Heart left ventricle (tissue), 16 donors: Measurements from ENCODE around the gene GRIA1. TPM values are rescaled to one million over a fixed set of nuclear protein-coding genes. Genes with fewer than 3 reads are reported as not detected.

Experiments used
- ATAC-seq, 4 donors: fragments of 200-7000 bp; cut with Tn5 transposase; one replicate each; pipeline ENCODE4 v1.9.1; 2020 to 2022; ENCODE audit warnings: moderate library complexity in 4 of 4, mild to moderate bottlenecking in 3 of 4, moderate number of reproducible peaks in 1 of 4
- DNase-seq, 5 donors: peaks; one replicate each; pipeline ENCODE4 v3.0.0-alpha.2; 2020
- H3K27ac ChIP-seq, 12 donors: fragments of 200-600 bp; sonication (generic) in 4 of 12; one replicate each; pipeline versions ENCODE4 v1.5.0 to v1.8.0; 2016 to 2022; ENCODE audit warnings: mild to moderate bottlenecking in 2 of 12
- H3K27me3 ChIP-seq, 9 donors: fragments of 200-600 bp; sonication (generic) in 2 of 9; one replicate each; pipeline versions ENCODE4 v1.5.1 to v1.8.0; 2016 to 2022; ENCODE audit warnings: mild to moderate bottlenecking in 3 of 9
- H3K36me3 ChIP-seq, 9 donors: fragments of 200-600 bp; sonication (generic) in 2 of 9; one replicate each; pipeline versions ENCODE4 v1.5.0 to v1.8.0; 2018 to 2022; ENCODE audit warnings: mild to moderate bottlenecking in 2 of 9
- H3K4me1 ChIP-seq, 12 donors: fragments of 200-600 bp; sonication (generic) in 4 of 12; one replicate each; pipeline versions ENCODE4 v1.5.0 to v1.8.0; 2016 to 2022; ENCODE audit warnings: mild to moderate bottlenecking in 3 of 12
- H3K4me3 ChIP-seq, 12 donors: fragments of 200-600 bp; sonication (generic) in 4 of 12; one replicate each; pipeline versions ENCODE4 v1.5.0 to v1.8.0; 2017 to 2022; ENCODE audit warnings: mild to moderate bottlenecking in 9 of 12, moderate library complexity in 4 of 12
- H3K9me3 ChIP-seq, 12 donors: fragments of 200-600 bp; sonication (generic) in 4 of 12; one replicate each; pipeline versions ENCODE4 v1.5.0 to v1.8.0; 2016 to 2022; ENCODE audit warnings: mild to moderate bottlenecking in 1 of 12
- POLR2A ChIP-seq, 2 donors: fragments of 450-650 bp; IDR thresholded peaks; one replicate each; pipeline ENCODE4 v1.6.1; 2017; ENCODE audit warnings: antibody characterized with exemption in 2 of 2, mild to moderate bottlenecking in 2 of 2, moderate library complexity in 2 of 2
- WGBS, 4 donors: extraction: QIAGEN DNeasy Blood & Tissue Kit in 2 of 4; methylation state at CpG; one replicate each; pipeline versions ENCODE4 v1.1.5 to v1.1.7; 2013 to 2018; 5-methylcytosine and 5-hydroxymethylcytosine counted together
- intact Hi-C, 10 donors: fragments of 100-400 bp; cut with DNase I; formaldehyde crosslinking; loops; one replicate each; pipeline versions ENCODE4 v1.11.1 to v1.14.2; 2022
- polyA plus RNA-seq, 2 donors: library from polyadenylated mRNA; stranded (reverse); fragments of 200-250 nt; gene quantifications; one replicate each; pipeline ENCODE4 v1.2.3, GENCODE V29; 2013
- total RNA-seq, 9 donors: library from RNA; depleted of rRNA in 2 of 9; stranded (reverse); fragments of >200 nt in 2 of 9; fragmentation: NEBNext Ultra II Directional in 3 of 9; extraction: Animal tissue kit (Norgen Biotek cat#: 25700) in 3 of 9; gene quantifications; one replicate each; pipeline versions ENCODE4 v1.1.0 to v1.2.4, GENCODE V29; 2016 to 2023
- TF ChIP-seq, protein P1 (sequence below), 12 donors: fragments of 200-600 bp; sonication (generic) in 4 of 12; IDR thresholded peaks; one replicate each; pipeline versions ENCODE4 v1.5.0 to v1.8.0; 2018 to 2022; ENCODE audit warnings: antibody characterized with exemption in 12 of 12, mild to moderate bottlenecking in 5 of 12
- donor health status: ischemic (EF 13 %, LVEDD 7.1; RV severe dilation, severe dysfunction).
- donor health status: healthy with polysubstance abuse.
- donor health status: DM: no; HTN: yes; CAD: no.
- donor health status: DM: no; HTN: no; CAD: no.
- donor health status: ischemic (EF 25% LVEDD 6.9; RV normal size, moderate dysfunction).
- donor health status: ischemic (EF 25% LVEDD 5.7; RV mildly dilated, moderate dysfunction).
- donor health status: healthy.
- donor health status: DM: yes; HTN: yes; CAD: no.
- donor health status: ischemic (EF 35%, LVEDD 5.7; RV mildly dilated, moderate dysfunction).
- donor health status: nonischemic (EF 11% LVEDD 7.7; RV severe dilation, severe dysfunction).
- donor health status: DM: yes; HTN: yes; CAD: no.
- donor health status: PGD.
- donor health status: ischemic (EF 29% LVEDD 5.4; RV normal size, mild dysfunction).
- donor health status: nonischemic (EF 23%, LVEDD 6.1; RV moderate dilation, normal function).

Gene GRIA1
- total and polyA plus RNA-seq, 11 donors = 0.07 to 1.5 (median 0.37) TPM; not detected in 3

DNA sequence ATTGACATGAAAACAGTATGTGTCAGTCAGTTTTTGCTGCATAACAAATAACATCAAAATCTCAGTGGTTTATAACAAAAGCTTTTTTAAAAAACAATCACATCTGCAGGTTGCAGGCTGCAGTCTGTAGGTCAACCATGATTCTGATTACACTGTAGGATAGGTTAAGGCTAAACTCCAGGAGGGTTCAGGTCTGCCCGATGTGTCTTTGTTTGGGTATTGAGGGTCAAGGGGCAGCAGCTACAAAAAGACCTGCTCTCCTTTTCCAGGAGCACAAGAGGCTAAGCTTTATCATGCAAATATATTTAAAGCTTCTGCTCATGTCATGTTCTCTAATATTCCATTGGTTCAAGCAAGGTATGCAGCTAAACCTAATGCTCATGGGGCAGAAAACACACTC is 18.2 kb downstream of the GRIA1 start:
- no peak for DNase-seq
- intact Hi-C loops = no loop called here
- no peak overlapping the region for H3K4me3 ChIP-seq
- H3K27ac ChIP-seq = no peak overlapping the region
- no peaks in the 10 kb centered on the region for H3K27me3 ChIP-seq
- WGBS, 4 donors = 76 to 94% (median 91%) methylated on average over 1 of the region's 1 CpG
- H3K9me3 ChIP-seq = peaks cover 0 to 5% (median 0%) of the 10 kb centered on the region in 12 donors
- ATAC-seq = no peak
- TF ChIP-seq, protein P1, sequence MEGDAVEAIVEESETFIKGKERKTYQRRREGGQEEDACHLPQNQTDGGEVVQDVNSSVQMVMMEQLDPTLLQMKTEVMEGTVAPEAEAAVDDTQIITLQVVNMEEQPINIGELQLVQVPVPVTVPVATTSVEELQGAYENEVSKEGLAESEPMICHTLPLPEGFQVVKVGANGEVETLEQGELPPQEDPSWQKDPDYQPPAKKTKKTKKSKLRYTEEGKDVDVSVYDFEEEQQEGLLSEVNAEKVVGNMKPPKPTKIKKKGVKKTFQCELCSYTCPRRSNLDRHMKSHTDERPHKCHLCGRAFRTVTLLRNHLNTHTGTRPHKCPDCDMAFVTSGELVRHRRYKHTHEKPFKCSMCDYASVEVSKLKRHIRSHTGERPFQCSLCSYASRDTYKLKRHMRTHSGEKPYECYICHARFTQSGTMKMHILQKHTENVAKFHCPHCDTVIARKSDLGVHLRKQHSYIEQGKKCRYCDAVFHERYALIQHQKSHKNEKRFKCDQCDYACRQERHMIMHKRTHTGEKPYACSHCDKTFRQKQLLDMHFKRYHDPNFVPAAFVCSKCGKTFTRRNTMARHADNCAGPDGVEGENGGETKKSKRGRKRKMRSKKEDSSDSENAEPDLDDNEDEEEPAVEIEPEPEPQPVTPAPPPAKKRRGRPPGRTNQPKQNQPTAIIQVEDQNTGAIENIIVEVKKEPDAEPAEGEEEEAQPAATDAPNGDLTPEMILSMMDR (IDR thresholded peaks at IDR 0.05) = no peak
- no peak for TF ChIP-seq POLR2A (IDR thresholded peaks at IDR 0.05)
- no peaks in the 10 kb centered on the region for H3K4me1 ChIP-seq
- H3K36me3 ChIP-seq = no peaks in the 10 kb centered on the region

DNA sequence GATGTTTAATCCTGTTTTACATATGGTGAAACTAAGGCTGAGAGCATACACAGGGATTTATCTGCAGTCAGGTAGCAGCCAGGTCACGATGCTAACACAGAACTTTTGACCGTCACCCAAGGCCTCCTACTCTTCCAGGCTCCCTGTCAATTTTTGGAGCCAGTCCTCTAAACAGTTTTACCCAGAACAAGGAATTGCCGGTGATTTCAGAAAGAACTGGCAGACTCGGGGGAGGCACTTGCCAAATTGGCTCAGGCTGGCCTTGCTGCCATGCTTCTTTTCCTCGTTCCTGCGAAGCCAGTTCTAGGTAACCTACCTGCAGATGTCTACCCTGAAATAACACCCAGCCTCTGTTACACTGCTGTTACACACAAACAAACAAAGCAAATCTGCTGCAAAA is 21.2 kb downstream of the GRIA1 start:
- H3K4me3 ChIP-seq = no peak overlapping the region
- intact Hi-C loops = no loop called here
- 70 to 83% (median 77%) methylated on average over 6 of the region's 6 CpGs for WGBS, 4 donors
- TF ChIP-seq POLR2A (IDR thresholded peaks at IDR 0.05) = no peak
- TF ChIP-seq, protein P1 (IDR thresholded peaks at IDR 0.05) = no peak
- no peak overlapping the region for H3K27ac ChIP-seq
- H3K4me1 ChIP-seq = peaks cover 0 to 1% (median 0%) of the 10 kb centered on the region in 12 donors
- H3K27me3 ChIP-seq = no peaks in the 10 kb centered on the region
- no peak for ATAC-seq
- no peak for DNase-seq
- peaks cover 0 to 12% (median 5%) of the 10 kb centered on the region in 12 donors for H3K9me3 ChIP-seq
- no peaks in the 10 kb centered on the region for H3K36me3 ChIP-seq

DNA sequence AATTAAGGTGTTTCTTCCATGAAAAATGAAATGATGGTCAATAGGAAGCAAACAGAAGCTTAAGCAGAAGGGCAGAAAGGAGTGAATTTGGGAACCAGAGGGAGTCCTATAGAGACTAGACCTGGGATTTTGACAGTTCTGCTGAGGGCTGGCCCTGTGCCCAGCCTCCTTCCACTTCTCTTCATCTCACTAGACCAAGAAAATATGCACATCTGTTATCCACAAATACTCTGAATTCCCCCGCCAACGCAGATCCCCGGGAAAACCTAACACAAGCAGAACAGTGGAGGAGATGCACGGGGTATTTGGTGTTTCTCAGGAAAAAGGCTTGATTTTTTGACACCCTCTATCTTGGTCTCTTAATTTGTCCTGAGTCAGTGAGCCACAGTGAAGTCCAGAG is 22.7 kb downstream of the GRIA1 start:
- intact Hi-C loops = no loop called here
- no peak for ATAC-seq
- DNase-seq = no peak
- Histone ChIP-seq H3K27ac (no peak overlapping the region), H3K36me3 (no peaks in the 10 kb centered on the region), H3K4me3 (no peak overlapping the region), H3K4me1 (peaks cover 0 to 5% (median 0%) of the 10 kb centered on the region in 12 donors), H3K9me3 (peaks cover 0 to 12% (median 5%) of the 10 kb centered on the region in 12 donors), H3K27me3 (no peaks in the 10 kb centered on the region)
- WGBS, 4 donors = 40 to 45% (median 44%) methylated on average over 4 of the region's 4 CpGs
- no peak for TF ChIP-seq POLR2A (IDR thresholded peaks at IDR 0.05)
- TF ChIP-seq, protein P1 (IDR thresholded peaks at IDR 0.05) = no peak

DNA sequence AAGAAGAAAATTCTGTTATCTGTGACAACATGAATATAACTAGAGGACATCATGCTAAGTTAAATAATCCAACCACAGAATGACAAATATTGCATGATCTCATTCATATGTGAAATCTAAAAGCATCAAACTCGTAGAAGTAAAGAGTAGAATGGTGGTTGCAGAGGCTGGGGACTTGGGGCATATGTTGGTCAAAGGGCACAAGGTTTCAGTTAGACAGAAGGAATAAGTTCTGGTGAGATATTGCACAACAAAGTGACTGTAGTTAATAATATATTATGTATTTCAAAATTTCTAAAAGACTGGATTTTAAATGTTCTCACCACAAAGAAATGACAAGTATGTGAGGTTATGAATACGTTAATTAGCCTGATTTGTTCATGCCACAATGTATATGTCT is 24.8 kb downstream of the GRIA1 start:
- ATAC-seq (no peak), DNase-seq (no peak)
- Histone ChIP-seq H3K4me3 (no peak overlapping the region), H3K36me3 (no peaks in the 10 kb centered on the region), H3K4me1 (peaks cover 0 to 5% (median 0%) of the 10 kb centered on the region in 12 donors), H3K27ac (no peak overlapping the region), H3K9me3 (peaks cover 0 to 12% (median 3%) of the 10 kb centered on the region in 12 donors), H3K27me3 (no peaks in the 10 kb centered on the region)
- 79 to 90% (median 87%) methylated on average over 2 of the region's 2 CpGs for WGBS, 4 donors
- intact Hi-C loops = no loop called here
- TF ChIP-seq POLR2A (IDR thresholded peaks at IDR 0.05) = no peak
- TF ChIP-seq, protein P1 (IDR thresholded peaks at IDR 0.05) = no peak
